ENCODE measurements around the gene ASAP2. TPM values are rescaled to one million over a fixed set of nuclear protein-coding genes. Genes with fewer than 3 reads are reported as not detected.
A peak's percentile ranks its signal among the peaks of the same experiment; 100 is the strongest.

The ASAP2 gene
- total and polyA plus RNA-seq, 9 of the 15 experiments (the other 6 are each of a cell fraction or from before 2014, with no cell fraction given), result 0.06 to 4.3 (median 3.1) TPM

DNA sequence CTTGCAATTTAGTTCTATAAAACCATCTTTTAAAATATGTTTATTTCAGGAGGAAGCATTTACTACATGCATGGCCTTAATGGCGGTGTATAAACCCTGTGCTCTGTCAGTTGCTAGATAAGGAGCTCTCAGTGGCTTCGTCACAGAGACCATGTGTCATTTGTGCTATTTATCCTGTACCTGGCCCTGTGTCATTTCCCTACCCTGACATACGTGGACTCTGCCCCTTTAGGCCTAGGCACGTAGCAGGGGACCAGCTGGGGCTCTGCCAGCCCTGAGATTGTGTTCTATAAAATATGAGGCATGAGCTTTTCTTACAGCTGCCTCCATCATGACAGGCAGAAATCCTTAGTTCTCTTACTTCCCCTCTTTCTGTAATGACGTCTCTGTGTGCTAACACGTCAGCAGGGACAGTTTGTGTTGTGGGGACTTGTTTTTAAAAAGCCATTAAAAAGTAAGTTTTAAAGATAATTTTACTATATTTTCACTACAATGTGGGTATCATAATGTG, 128.8 kb downstream of the ASAP2 start (continued):
- TF ChIP-seq, protein P1, sequence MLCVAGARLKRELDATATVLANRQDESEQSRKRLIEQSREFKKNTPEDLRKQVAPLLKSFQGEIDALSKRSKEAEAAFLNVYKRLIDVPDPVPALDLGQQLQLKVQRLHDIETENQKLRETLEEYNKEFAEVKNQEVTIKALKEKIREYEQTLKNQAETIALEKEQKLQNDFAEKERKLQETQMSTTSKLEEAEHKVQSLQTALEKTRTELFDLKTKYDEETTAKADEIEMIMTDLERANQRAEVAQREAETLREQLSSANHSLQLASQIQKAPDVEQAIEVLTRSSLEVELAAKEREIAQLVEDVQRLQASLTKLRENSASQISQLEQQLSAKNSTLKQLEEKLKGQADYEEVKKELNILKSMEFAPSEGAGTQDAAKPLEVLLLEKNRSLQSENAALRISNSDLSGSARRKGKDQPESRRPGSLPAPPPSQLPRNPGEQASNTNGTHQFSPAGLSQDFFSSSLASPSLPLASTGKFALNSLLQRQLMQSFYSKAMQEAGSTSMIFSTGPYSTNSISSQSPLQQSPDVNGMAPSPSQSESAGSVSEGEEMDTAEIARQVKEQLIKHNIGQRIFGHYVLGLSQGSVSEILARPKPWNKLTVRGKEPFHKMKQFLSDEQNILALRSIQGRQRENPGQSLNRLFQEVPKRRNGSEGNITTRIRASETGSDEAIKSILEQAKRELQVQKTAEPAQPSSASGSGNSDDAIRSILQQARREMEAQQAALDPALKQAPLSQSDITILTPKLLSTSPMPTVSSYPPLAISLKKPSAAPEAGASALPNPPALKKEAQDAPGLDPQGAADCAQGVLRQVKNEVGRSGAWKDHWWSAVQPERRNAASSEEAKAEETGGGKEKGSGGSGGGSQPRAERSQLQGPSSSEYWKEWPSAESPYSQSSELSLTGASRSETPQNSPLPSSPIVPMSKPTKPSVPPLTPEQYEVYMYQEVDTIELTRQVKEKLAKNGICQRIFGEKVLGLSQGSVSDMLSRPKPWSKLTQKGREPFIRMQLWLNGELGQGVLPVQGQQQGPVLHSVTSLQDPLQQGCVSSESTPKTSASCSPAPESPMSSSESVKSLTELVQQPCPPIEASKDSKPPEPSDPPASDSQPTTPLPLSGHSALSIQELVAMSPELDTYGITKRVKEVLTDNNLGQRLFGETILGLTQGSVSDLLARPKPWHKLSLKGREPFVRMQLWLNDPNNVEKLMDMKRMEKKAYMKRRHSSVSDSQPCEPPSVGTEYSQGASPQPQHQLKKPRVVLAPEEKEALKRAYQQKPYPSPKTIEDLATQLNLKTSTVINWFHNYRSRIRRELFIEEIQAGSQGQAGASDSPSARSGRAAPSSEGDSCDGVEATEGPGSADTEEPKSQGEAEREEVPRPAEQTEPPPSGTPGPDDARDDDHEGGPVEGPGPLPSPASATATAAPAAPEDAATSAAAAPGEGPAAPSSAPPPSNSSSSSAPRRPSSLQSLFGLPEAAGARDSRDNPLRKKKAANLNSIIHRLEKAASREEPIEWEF (CRISPR knock-in tag; IDR thresholded peaks at IDR 0.05), result peak; percentile 66; the same call in 1 of the 2 replicates
- no peak for TF ChIP-seq ZNF232 (CRISPR knock-in tag; IDR thresholded peaks at IDR 0.05)
- TF ChIP-seq, protein P2, sequence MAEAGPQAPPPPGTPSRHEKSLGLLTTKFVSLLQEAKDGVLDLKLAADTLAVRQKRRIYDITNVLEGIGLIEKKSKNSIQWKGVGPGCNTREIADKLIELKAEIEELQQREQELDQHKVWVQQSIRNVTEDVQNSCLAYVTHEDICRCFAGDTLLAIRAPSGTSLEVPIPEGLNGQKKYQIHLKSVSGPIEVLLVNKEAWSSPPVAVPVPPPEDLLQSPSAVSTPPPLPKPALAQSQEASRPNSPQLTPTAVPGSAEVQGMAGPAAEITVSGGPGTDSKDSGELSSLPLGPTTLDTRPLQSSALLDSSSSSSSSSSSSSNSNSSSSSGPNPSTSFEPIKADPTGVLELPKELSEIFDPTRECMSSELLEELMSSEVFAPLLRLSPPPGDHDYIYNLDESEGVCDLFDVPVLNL (CRISPR knock-in tag; IDR thresholded peaks at IDR 0.05; ENCODE audit: low read depth), result no peak
- TF ChIP-seq ZNF717 (CRISPR knock-in tag; IDR thresholded peaks at IDR 0.05), result no peak
- no peak for TF ChIP-seq TAF9B (IDR thresholded peaks at IDR 0.05; ENCODE audit: partially characterized antibody)
- no peak for TF ChIP-seq TAF15 (IDR thresholded peaks at IDR 0.05; ENCODE audit: low read depth, low read length)
- no peak for TF ChIP-seq ARNT (IDR thresholded peaks at IDR 0.05)
- TF ChIP-seq TEAD1 (CRISPR knock-in tag; IDR thresholded peaks at IDR 0.05), result no peak
- TF ChIP-seq GATAD2B (IDR thresholded peaks at IDR 0.05; ENCODE audit: borderline replicate concordance), result no peak
- TF ChIP-seq HDAC2 (IDR thresholded peaks at IDR 0.05), result 0 out of 2 replicates have a peak, but pooled peaks have one; percentile 42
- TF ChIP-seq, protein P3, sequence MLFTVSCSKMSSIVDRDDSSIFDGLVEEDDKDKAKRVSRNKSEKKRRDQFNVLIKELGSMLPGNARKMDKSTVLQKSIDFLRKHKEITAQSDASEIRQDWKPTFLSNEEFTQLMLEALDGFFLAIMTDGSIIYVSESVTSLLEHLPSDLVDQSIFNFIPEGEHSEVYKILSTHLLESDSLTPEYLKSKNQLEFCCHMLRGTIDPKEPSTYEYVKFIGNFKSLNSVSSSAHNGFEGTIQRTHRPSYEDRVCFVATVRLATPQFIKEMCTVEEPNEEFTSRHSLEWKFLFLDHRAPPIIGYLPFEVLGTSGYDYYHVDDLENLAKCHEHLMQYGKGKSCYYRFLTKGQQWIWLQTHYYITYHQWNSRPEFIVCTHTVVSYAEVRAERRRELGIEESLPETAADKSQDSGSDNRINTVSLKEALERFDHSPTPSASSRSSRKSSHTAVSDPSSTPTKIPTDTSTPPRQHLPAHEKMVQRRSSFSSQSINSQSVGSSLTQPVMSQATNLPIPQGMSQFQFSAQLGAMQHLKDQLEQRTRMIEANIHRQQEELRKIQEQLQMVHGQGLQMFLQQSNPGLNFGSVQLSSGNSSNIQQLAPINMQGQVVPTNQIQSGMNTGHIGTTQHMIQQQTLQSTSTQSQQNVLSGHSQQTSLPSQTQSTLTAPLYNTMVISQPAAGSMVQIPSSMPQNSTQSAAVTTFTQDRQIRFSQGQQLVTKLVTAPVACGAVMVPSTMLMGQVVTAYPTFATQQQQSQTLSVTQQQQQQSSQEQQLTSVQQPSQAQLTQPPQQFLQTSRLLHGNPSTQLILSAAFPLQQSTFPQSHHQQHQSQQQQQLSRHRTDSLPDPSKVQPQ (CRISPR knock-in tag; IDR thresholded peaks at IDR 0.05; ENCODE audit: borderline replicate concordance), result no peak
- TF ChIP-seq ZNF224 (CRISPR knock-in tag; IDR thresholded peaks at IDR 0.05), result no peak
- no peak for TF ChIP-seq POLR3A (IDR thresholded peaks at IDR 0.05; ENCODE audit: borderline replicate concordance, extremely low read depth, insufficient read depth, insufficient read length)
- TF ChIP-seq HMG20A (CRISPR knock-in tag; conservative IDR thresholded peaks at IDR 0.05), result no peak
- no peak for TF ChIP-seq SP1 (CRISPR knock-in tag; IDR thresholded peaks at IDR 0.05)
- TF ChIP-seq HDAC6 (IDR thresholded peaks at IDR 0.05; ENCODE audit: low read depth, low read length), result no peak
- TF ChIP-seq, protein P4, sequence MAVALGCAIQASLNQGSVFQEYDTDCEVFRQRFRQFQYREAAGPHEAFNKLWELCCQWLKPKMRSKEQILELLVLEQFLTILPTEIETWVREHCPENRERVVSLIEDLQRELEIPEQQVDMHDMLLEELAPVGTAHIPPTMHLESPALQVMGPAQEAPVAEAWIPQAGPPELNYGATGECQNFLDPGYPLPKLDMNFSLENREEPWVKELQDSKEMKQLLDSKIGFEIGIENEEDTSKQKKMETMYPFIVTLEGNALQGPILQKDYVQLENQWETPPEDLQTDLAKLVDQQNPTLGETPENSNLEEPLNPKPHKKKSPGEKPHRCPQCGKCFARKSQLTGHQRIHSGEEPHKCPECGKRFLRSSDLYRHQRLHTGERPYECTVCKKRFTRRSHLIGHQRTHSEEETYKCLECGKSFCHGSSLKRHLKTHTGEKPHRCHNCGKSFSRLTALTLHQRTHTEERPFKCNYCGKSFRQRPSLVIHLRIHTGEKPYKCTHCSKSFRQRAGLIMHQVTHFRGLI (CRISPR knock-in tag; IDR thresholded peaks at IDR 0.05), result no peak
